ENCODE results near the gene SPOCK1. TPM values are rescaled to one million over a fixed set of nuclear protein-coding genes. Genes with fewer than 3 reads are reported as not detected.
A peak's percentile ranks its signal among the peaks of the same experiment; 100 is the strongest.

Gene SPOCK1
- total RNA-seq, 1 experiment from 2014 or later = 10.9 TPM

DNA sequence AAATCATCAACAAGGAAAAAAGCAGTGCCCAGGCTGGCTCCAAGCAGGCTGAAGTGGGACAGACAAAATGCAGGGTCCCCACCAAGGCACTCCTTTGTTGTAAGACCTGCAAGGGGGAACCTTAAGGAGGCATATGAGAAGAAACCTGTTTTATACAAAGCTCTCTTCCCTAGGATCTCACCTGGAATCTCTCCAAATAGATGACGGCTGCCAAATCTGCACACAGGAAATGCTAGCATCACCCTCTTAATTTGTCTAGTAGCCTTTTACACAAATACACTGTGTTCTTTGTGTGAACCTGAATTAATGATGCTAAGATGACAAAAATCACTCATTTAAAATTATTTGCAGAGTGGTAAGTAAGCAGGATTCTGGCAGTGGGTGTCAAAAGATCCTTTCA, 280.2 kb downstream of the SPOCK1 start:
- H3K9me3 Mint-ChIP-seq = no peaks in the 10 kb centered on the region
- no peaks in the 10 kb centered on the region for H3K4me1 ChIP-seq (ENCODE audit: insufficient read depth, low read length)
- no peak for DNase-seq
- no peak overlapping the region for H3K23ac ChIP-seq (ENCODE audit: insufficient read length, low read depth, low read length)
- H3K27ac ChIP-seq (ENCODE audit: insufficient read length, low read depth, low read length) = no peak overlapping the region
- no peak overlapping the region for H3T11ph ChIP-seq (ENCODE audit: low read length)
- no peak overlapping the region for H4K8ac ChIP-seq (replicated peaks; ENCODE audit: insufficient read length, low read depth, low read length)
- H3K36me3 Mint-ChIP-seq (ENCODE audit: insufficient read depth in 1 of 3, low read depth in 3 of 3) = no peaks in the 10 kb centered on the region
- H4K5ac ChIP-seq (ENCODE audit: insufficient read length, low read depth, low read length) = no peak overlapping the region
- TF ChIP-seq, protein P1, sequence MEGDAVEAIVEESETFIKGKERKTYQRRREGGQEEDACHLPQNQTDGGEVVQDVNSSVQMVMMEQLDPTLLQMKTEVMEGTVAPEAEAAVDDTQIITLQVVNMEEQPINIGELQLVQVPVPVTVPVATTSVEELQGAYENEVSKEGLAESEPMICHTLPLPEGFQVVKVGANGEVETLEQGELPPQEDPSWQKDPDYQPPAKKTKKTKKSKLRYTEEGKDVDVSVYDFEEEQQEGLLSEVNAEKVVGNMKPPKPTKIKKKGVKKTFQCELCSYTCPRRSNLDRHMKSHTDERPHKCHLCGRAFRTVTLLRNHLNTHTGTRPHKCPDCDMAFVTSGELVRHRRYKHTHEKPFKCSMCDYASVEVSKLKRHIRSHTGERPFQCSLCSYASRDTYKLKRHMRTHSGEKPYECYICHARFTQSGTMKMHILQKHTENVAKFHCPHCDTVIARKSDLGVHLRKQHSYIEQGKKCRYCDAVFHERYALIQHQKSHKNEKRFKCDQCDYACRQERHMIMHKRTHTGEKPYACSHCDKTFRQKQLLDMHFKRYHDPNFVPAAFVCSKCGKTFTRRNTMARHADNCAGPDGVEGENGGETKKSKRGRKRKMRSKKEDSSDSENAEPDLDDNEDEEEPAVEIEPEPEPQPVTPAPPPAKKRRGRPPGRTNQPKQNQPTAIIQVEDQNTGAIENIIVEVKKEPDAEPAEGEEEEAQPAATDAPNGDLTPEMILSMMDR (conservative IDR thresholded peaks at IDR 0.05) = no peak
- no peak overlapping the region for H2BK15ac ChIP-seq (ENCODE audit: low read depth, low read length)
- no peak overlapping the region for H3K14ac ChIP-seq (ENCODE audit: insufficient read depth, low read length)
- H3K27me3 ChIP-seq (ENCODE audit: insufficient read depth, low read length) = no peaks in the 10 kb centered on the region
- H3K79me2 ChIP-seq (ENCODE audit: insufficient read depth, low read length) = no peaks in the 10 kb centered on the region
- no peaks in the 10 kb centered on the region for H3K9me3 ChIP-seq (ENCODE audit: control insufficient read depth, low read depth, low read length)
- H2BK5ac ChIP-seq (ENCODE audit: insufficient read length, low read length) = no peak overlapping the region
- peaks cover 2 to 5% of the 10 kb centered on the region in 2 experiments; a peak in 2 of 4 replicates for H3K4me1 Mint-ChIP-seq
- no peaks in the 10 kb centered on the region for H3K27me3 Mint-ChIP-seq (ENCODE audit: low read depth)
- H4K20me1 ChIP-seq (ENCODE audit: control insufficient read depth, insufficient read depth, insufficient read length) = no peaks in the 10 kb centered on the region
- H2BK120ac ChIP-seq (ENCODE audit: low read depth, low read length, poor library complexity, severe bottlenecking) = no peak overlapping the region
- peak overlapping the region in 1 of 3 experiments; percentile 62; a peak in 1 of 7 replicates for H3K27ac Mint-ChIP-seq
- no peaks in the 10 kb centered on the region for H3K23me2 ChIP-seq (ENCODE audit: insufficient read length, low read depth, low read length, poor library complexity, severe bottlenecking)
- no peak overlapping the region for H3K4me3 Mint-ChIP-seq
- H3K4me2 ChIP-seq (ENCODE audit: insufficient read depth, insufficient read length, low read length) = no peak overlapping the region
- no peak overlapping the region for H2AK5ac ChIP-seq (ENCODE audit: insufficient read length, low read length)
- no peaks in the 10 kb centered on the region for H3K79me1 ChIP-seq (ENCODE audit: insufficient read depth, low read depth, low read length, poor library complexity, severe bottlenecking)
- no peak overlapping the region for H3K18ac ChIP-seq (ENCODE audit: insufficient read length, low read depth, low read length)
- no peak overlapping the region for H2BK12ac ChIP-seq (ENCODE audit: insufficient read length, low read depth, low read length)
- no peak overlapping the region for H3K56ac ChIP-seq (ENCODE audit: insufficient read length, low read depth, low read length)
- H2BK20ac ChIP-seq (ENCODE audit: low read depth, low read length, poor library complexity, severe bottlenecking) = no peak overlapping the region
- H2AFZ ChIP-seq (ENCODE audit: low read length) = no peak overlapping the region
- no peak overlapping the region for H3K9ac ChIP-seq (ENCODE audit: extremely low read depth, insufficient read length, low read length)
- H4K91ac ChIP-seq (ENCODE audit: insufficient read length, low read depth, low read length) = no peak overlapping the region
- no CpG with 5 or more reads among the region's 1 CpG for WGBS (ENCODE audit: extremely low coverage, insufficient read length, low lambda C conversion rate)
- no peak overlapping the region for H3K4ac ChIP-seq (ENCODE audit: low read depth, low read length)

Measured in H9 (cell line).